ENCODE measurements around the gene KIAA1328. TPM values are rescaled to one million over a fixed set of nuclear protein-coding genes. Genes with fewer than 3 reads are reported as not detected.

KIAA1328 gene
- total RNA-seq, 1 donor from 2014 or later, result 9.2 TPM

DNA sequence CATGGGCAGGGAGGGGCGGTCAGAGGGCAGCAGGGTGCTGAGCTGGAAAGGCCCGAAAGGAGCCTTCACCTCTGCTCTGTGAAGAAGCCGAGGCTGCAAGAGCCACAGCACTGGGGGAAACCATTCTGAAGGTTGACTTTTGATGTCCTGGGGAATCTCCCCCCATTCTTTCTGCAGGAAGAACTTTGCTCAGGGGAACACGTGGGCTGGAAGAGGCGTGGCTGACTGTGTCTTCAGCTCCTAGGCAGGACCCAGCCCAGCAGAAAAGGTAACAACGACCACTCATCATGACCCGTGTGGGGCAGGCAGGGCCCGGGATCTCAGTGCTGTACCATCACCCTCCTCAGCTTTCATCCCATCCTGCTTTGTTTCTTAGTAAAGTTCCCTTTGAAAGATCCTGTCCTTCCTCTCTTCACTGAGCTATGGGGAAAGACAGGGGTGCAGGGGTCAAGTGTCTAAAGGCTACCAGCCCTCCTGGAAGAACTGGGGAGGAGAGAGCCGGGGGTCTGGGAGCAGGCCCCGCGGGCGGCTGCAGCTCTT lies 424.0 kb downstream of the KIAA1328 start:
- Mint-ChIP-seq H3K4me1 (ENCODE audit: unreplicated experiment) (peaks cover 10% of the 10 kb centered on the region), H3K27me3 (ENCODE audit: unreplicated experiment) (peaks cover 20% of the 10 kb centered on the region), H3K36me3 (ENCODE audit: low read depth, unreplicated experiment) (peaks cover 7% of the 10 kb centered on the region), H3K27ac (ENCODE audit: unreplicated experiment) (no peak overlapping the region), H3K4me3 (ENCODE audit: unreplicated experiment) (peak overlapping the region; percentile 67), H3K9me3 (ENCODE audit: unreplicated experiment) (no peaks in the 10 kb centered on the region)
- TF ChIP-seq, protein P1, sequence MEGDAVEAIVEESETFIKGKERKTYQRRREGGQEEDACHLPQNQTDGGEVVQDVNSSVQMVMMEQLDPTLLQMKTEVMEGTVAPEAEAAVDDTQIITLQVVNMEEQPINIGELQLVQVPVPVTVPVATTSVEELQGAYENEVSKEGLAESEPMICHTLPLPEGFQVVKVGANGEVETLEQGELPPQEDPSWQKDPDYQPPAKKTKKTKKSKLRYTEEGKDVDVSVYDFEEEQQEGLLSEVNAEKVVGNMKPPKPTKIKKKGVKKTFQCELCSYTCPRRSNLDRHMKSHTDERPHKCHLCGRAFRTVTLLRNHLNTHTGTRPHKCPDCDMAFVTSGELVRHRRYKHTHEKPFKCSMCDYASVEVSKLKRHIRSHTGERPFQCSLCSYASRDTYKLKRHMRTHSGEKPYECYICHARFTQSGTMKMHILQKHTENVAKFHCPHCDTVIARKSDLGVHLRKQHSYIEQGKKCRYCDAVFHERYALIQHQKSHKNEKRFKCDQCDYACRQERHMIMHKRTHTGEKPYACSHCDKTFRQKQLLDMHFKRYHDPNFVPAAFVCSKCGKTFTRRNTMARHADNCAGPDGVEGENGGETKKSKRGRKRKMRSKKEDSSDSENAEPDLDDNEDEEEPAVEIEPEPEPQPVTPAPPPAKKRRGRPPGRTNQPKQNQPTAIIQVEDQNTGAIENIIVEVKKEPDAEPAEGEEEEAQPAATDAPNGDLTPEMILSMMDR (IDR thresholded peaks at IDR 0.05; ENCODE audit: unreplicated experiment), result no peak
- DNase-seq (ENCODE audit: low spot score), result no peak

DNA sequence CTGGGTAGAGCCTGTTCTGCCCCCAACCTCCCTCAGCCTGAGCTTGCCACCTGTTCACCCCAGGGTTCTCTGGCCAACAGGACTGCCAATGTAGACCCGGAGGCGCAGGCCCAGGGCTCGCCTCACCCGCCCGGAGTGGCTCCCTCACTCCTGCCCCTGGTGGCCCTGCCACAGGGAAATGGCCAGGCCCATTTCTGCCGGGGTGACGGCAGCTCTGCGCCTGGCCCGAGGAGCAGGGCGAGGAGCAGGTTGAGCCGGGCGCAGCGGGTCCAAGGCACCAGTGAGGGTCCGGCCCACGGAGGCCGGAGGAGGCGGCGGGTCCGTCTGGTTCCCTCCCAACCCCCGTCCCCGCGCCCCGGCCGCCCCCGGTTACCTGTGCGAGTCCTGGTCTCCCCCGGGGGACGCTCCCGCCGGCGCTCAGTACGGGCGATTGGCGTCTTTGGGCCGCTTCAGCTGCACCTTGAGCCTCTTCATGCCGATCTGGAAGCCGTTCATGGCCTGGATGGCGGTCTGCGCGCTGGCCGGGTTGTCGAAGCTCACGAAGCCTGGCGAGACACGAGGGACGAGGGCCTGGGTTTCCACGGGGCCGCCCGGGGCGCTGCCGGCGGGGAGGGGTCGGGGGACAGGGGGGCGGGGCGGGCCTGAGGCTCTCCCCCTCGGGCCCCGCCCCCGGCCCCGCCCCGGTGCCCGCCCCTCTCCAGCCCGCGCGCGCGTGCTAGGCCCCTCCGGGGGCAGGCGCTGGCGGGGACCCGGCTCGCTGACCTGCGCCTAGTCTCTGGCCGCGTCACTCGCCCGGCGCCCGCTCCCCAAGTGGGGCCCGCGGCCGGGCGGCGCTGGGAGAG lies 424.7 kb downstream of the KIAA1328 start:
- Mint-ChIP-seq H3K27me3 (ENCODE audit: unreplicated experiment) (peaks cover 22% of the 10 kb centered on the region), H3K9me3 (ENCODE audit: unreplicated experiment) (no peaks in the 10 kb centered on the region), H3K4me1 (ENCODE audit: unreplicated experiment) (peaks cover 10% of the 10 kb centered on the region), H3K27ac (ENCODE audit: unreplicated experiment) (no peak overlapping the region), H3K4me3 (ENCODE audit: unreplicated experiment) (no peak overlapping the region), H3K36me3 (ENCODE audit: low read depth, unreplicated experiment) (peaks cover 7% of the 10 kb centered on the region)
- DNase-seq (ENCODE audit: low spot score), result peak; percentile 61
- TF ChIP-seq, protein P1 (IDR thresholded peaks at IDR 0.05; ENCODE audit: unreplicated experiment), result no peak

DNA sequence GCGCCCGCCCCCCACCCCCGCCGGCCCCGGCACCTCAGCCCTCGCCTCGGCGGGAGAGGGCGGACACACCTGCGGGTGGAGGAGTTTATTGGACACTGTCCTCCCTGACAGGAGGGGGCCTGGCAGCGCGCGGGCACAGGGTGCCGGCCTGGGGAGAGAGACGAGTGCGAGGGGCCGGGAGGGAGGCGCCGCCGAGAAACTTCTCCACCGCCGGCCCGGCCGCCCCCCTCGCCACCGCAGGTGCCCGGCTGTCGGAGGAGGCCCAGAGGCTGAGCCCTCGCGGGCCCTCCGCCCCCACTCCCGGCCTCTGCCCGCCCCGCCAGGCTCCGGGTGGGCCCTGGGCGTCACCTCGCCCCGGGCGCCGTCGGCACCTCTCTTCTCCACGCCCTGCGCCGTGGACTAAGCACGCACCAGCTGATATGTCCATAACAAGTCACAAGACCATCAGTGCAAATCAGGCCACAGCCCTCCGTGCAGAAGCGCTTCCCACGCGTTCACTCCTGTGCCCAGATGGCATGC lies 425.4 kb downstream of the KIAA1328 start:
- Mint-ChIP-seq H3K27me3 (ENCODE audit: unreplicated experiment) (peaks cover 20% of the 10 kb centered on the region), H3K27ac (ENCODE audit: unreplicated experiment) (peak overlapping the region; percentile 38), H3K36me3 (ENCODE audit: low read depth, unreplicated experiment) (peaks cover 6% of the 10 kb centered on the region), H3K4me3 (ENCODE audit: unreplicated experiment) (peak overlapping the region; percentile 76), H3K9me3 (ENCODE audit: unreplicated experiment) (no peaks in the 10 kb centered on the region), H3K4me1 (ENCODE audit: unreplicated experiment) (peaks cover 10% of the 10 kb centered on the region)
- DNase-seq (ENCODE audit: low spot score), result no peak
- TF ChIP-seq, protein P1 (IDR thresholded peaks at IDR 0.05; ENCODE audit: unreplicated experiment), result no peak

GRCh38 chr18:37254973-37255372 lies 426.0 kb downstream of the KIAA1328 start:
- peaks cover 3% of the 10 kb centered on the region for H3K36me3 Mint-ChIP-seq (ENCODE audit: low read depth, unreplicated experiment)
- no peak for DNase-seq (ENCODE audit: low spot score)
- H3K27me3 Mint-ChIP-seq (ENCODE audit: unreplicated experiment), result peaks cover 20% of the 10 kb centered on the region
- H3K4me1 Mint-ChIP-seq (ENCODE audit: unreplicated experiment), result peaks cover 9% of the 10 kb centered on the region
- TF ChIP-seq, protein P1 (IDR thresholded peaks at IDR 0.05; ENCODE audit: unreplicated experiment), result no peak
- H3K9me3 Mint-ChIP-seq (ENCODE audit: unreplicated experiment), result no peaks in the 10 kb centered on the region
- H3K4me3 Mint-ChIP-seq (ENCODE audit: unreplicated experiment), result peak overlapping the region; percentile 76
- peak overlapping the region; percentile 38 for H3K27ac Mint-ChIP-seq (ENCODE audit: unreplicated experiment)

GRCh38 chr18:37258131-37258530 lies 429.2 kb downstream of the KIAA1328 start:
- no peak for DNase-seq (ENCODE audit: low spot score)
- H3K27me3 Mint-ChIP-seq (ENCODE audit: unreplicated experiment), result peaks cover 16% of the 10 kb centered on the region
- no peaks in the 10 kb centered on the region for H3K9me3 Mint-ChIP-seq (ENCODE audit: unreplicated experiment)
- TF ChIP-seq, protein P1 (IDR thresholded peaks at IDR 0.05; ENCODE audit: unreplicated experiment), result no peak
- no peak overlapping the region for H3K27ac Mint-ChIP-seq (ENCODE audit: unreplicated experiment)
- H3K4me3 Mint-ChIP-seq (ENCODE audit: unreplicated experiment), result no peak overlapping the region
- H3K4me1 Mint-ChIP-seq (ENCODE audit: unreplicated experiment), result no peaks in the 10 kb centered on the region
- H3K36me3 Mint-ChIP-seq (ENCODE audit: low read depth, unreplicated experiment), result no peaks in the 10 kb centered on the region

Data from endothelial cell (in vitro differentiated cells).